ENCODE results near the gene DYNLRB1. TPM values are rescaled to one million over a fixed set of nuclear protein-coding genes. Genes with fewer than 3 reads are reported as not detected.

DYNLRB1 gene
- total RNA-seq, 2 donors from 2014 or later = 106 to 107 TPM

- Histone ChIP-seq H3K27me3 (no peaks in the 10 kb centered on the region), H3K36me3 (peaks cover 14% of the 10 kb centered on the region), H3K4me3 (no peak overlapping the region), H3K4me1 (peaks cover 6% of the 10 kb centered on the region), H3K9me3 (no peaks in the 10 kb centered on the region), H3K9ac (ENCODE audit: low read depth in 2 of 2, low read length in 2 of 2) (peak overlapping the region in 1 of 2 donors; percentile 4), H3K27ac (no peak overlapping the region)
- TF ChIP-seq CTCF (IDR thresholded peaks at IDR 0.05) = no peak
- DNase-seq = no peak
- intact Hi-C loops (cut with DNase I) = loop anchor here (10.0 kb wide), 1 partner anchor 214 kb away; no protein-coding TSS in a partner anchor
These were observed 12.7 kb downstream of the DYNLRB1 start for GRCh38 chr20:34528921-34529297.

GRCh38 chr20:34529742-34530141 lies 13.5 kb downstream of the DYNLRB1 start:
- Histone ChIP-seq H3K9me3 (no peaks in the 10 kb centered on the region), H3K9ac (ENCODE audit: low read depth in 2 of 2, low read length in 2 of 2) (no peak overlapping the region), H3K36me3 (peaks cover 21% of the 10 kb centered on the region), H3K27ac (no peak overlapping the region), H3K4me1 (peaks cover 6% of the 10 kb centered on the region), H3K27me3 (no peaks in the 10 kb centered on the region), H3K4me3 (no peak overlapping the region)
- no peak for DNase-seq
- TF ChIP-seq CTCF (IDR thresholded peaks at IDR 0.05) = no peak
- intact Hi-C loops (cut with DNase I) = loop anchor here (10.0 kb wide), 1 partner anchor 215 kb away; no protein-coding TSS in a partner anchor

GRCh38 chr20:34530342-34530741 lies 14.1 kb downstream of the DYNLRB1 start:
- Histone ChIP-seq H3K9me3 (no peaks in the 10 kb centered on the region), H3K27me3 (no peaks in the 10 kb centered on the region), H3K9ac (ENCODE audit: low read depth in 2 of 2, low read length in 2 of 2) (no peak overlapping the region), H3K27ac (no peak overlapping the region), H3K4me1 (peaks cover 4% of the 10 kb centered on the region), H3K4me3 (no peak overlapping the region), H3K36me3 (peaks cover 27% of the 10 kb centered on the region)
- intact Hi-C loops (cut with DNase I) = no loop called here
- no peak for TF ChIP-seq CTCF (IDR thresholded peaks at IDR 0.05)
- no peak for DNase-seq

- peaks cover 34% of the 10 kb centered on the region for H3K36me3 ChIP-seq
- H3K27ac ChIP-seq = no peak overlapping the region
- H3K27me3 ChIP-seq = no peaks in the 10 kb centered on the region
- no peaks in the 10 kb centered on the region for H3K9me3 ChIP-seq
- DNase-seq = no peak
- H3K9ac ChIP-seq (ENCODE audit: low read depth in 2 of 2, low read length in 2 of 2) = no peak overlapping the region
- intact Hi-C loops (cut with DNase I) = no loop called here
- no peak overlapping the region for H3K4me3 ChIP-seq
- TF ChIP-seq CTCF (IDR thresholded peaks at IDR 0.05) = no peak
- no peaks in the 10 kb centered on the region for H3K4me1 ChIP-seq
These were observed 15.5 kb downstream of the DYNLRB1 start for GRCh38 chr20:34531608-34532265.

GRCh38 chr20:34532320-34532719 lies 16.1 kb downstream of the DYNLRB1 start:
- Histone ChIP-seq H3K4me1 (no peaks in the 10 kb centered on the region), H3K36me3 (peaks cover 32% of the 10 kb centered on the region), H3K27me3 (no peaks in the 10 kb centered on the region), H3K9me3 (no peaks in the 10 kb centered on the region), H3K4me3 (no peak overlapping the region), H3K9ac (ENCODE audit: low read depth in 2 of 2, low read length in 2 of 2) (no peak overlapping the region), H3K27ac (no peak overlapping the region)
- intact Hi-C loops (cut with DNase I) = no loop called here
- TF ChIP-seq CTCF (IDR thresholded peaks at IDR 0.05) = no peak
- no peak for DNase-seq

Data from colonic mucosa (tissue), 4 donors.